Lower leg skin (tissue), 4 donors: ENCODE data around the gene DEPDC1B. TPM values are rescaled to one million over a fixed set of nuclear protein-coding genes. Genes with fewer than 3 reads are reported as not detected.
"Not testable (repeated sequence)": the region's sequence is repeated elsewhere in the genome, so short reads cannot be mapped to it uniquely, and the experiment has no call there.

Experiments used
- DNase-seq, 2 donors: peaks; one replicate each; pipeline ENCODE4 v3.0.0-alpha.2; 2019; ENCODE audit warnings: low spot score in 2 of 2
- H3K4me3 ChIP-seq: fragments of 200-600 bp; sonication (generic); 2 replicates; pipeline ENCODE4 v1.5.1; 2017; ENCODE audit warnings: mild to moderate bottlenecking, low read depth; ENCODE audit not compliant: poor library complexity, severe bottlenecking
- POLR2A ChIP-seq, 2 donors: fragments of 450-650 bp; IDR thresholded peaks; one replicate each; pipeline ENCODE4 v1.6.1; 2016 to 2017; ENCODE audit warnings: antibody characterized with exemption in 2 of 2, mild to moderate bottlenecking in 1 of 2, moderate library complexity in 1 of 2
- WGBS, 2 donors: methylation state at CpG; one replicate each; pipeline ENCODE4 v1.1.5; 2018; 5-methylcytosine and 5-hydroxymethylcytosine counted together
- intact Hi-C: fragments of 100-400 bp; cut with DNase I; formaldehyde crosslinking; loops from one replicate; pipeline ENCODE4 v1.15.0; 2023; ENCODE audit warnings: low total_unique reads
- total RNA-seq, 4 donors: library from RNA; depleted of rRNA; stranded (reverse); fragments of >200 nt; gene quantifications; one replicate each; pipeline ENCODE4 v1.1.0, GENCODE V29; 2016
- TF ChIP-seq, protein P1 (sequence below), 3 donors: fragments of 450-650 bp; IDR thresholded peaks; one replicate each; pipeline ENCODE4 v1.5.1; 2016; ENCODE audit warnings: antibody characterized with exemption in 3 of 3, mild to moderate bottlenecking in 3 of 3, moderate library complexity in 2 of 3

The DEPDC1B gene
- total RNA-seq, 4 donors from 2014 or later, result 0.13 to 2.9 (median 1.3) TPM

DNA sequence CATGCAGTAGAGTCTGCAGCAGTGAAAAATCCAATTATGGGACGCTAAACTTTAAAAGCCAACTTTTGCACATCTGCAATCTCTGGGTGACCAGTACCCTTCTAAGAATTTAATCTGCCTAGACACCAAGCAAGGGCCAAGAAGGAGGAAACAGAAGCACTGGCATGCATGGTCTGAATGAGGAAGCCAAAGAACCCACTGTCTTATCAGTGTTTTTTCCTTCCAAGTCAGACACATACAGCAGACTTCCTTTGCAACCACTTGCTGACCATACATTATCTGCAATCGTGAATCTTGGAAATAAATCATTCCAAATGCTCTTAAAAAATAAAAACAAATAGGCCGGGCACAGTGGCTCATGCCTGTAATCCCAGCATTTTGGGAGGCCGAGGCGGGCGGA is 65.9 kb downstream of the DEPDC1B start:
- 71 to 79% methylated on average over 6 of the region's 6 CpGs for WGBS, 2 donors
- no peak for TF ChIP-seq POLR2A (IDR thresholded peaks at IDR 0.05)
- TF ChIP-seq, protein P1, sequence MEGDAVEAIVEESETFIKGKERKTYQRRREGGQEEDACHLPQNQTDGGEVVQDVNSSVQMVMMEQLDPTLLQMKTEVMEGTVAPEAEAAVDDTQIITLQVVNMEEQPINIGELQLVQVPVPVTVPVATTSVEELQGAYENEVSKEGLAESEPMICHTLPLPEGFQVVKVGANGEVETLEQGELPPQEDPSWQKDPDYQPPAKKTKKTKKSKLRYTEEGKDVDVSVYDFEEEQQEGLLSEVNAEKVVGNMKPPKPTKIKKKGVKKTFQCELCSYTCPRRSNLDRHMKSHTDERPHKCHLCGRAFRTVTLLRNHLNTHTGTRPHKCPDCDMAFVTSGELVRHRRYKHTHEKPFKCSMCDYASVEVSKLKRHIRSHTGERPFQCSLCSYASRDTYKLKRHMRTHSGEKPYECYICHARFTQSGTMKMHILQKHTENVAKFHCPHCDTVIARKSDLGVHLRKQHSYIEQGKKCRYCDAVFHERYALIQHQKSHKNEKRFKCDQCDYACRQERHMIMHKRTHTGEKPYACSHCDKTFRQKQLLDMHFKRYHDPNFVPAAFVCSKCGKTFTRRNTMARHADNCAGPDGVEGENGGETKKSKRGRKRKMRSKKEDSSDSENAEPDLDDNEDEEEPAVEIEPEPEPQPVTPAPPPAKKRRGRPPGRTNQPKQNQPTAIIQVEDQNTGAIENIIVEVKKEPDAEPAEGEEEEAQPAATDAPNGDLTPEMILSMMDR (IDR thresholded peaks at IDR 0.05), result no peak

DNA sequence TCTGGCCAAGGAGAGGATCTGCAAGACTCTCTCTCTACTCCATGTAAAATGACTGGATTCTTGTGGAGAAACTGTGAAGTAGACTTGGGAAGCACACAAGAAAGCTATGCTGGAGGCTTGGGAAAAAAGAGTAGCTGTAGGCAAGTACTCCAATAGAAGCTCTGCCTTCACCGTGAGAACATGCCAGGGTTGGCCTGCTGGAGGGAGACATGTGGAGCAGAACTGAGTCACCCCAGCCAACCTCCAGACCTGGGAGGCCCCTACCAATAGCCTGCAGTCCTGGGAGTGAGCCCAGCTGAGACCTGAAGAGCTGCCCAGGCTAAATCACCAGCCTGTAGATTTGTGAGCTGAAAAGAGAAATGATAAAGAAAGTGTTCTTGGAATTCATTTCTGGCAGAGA is 66.6 kb downstream of the DEPDC1B start:
- intact Hi-C loops, result no loop called here
- no peak for TF ChIP-seq POLR2A (IDR thresholded peaks at IDR 0.05)
- TF ChIP-seq, protein P1 (IDR thresholded peaks at IDR 0.05), result no peak
- DNase-seq, result no peak
- WGBS, 2 donors, result 13 to 24% methylated on average over 1 of the region's 1 CpG
- no peak overlapping the region for H3K4me3 ChIP-seq

More for the DNA sequence above, 65.9 kb downstream of the DEPDC1B start:
- DNase-seq, result no peak
- H3K4me3 ChIP-seq, result no peak overlapping the region
- intact Hi-C loops, result no loop called here

DNA sequence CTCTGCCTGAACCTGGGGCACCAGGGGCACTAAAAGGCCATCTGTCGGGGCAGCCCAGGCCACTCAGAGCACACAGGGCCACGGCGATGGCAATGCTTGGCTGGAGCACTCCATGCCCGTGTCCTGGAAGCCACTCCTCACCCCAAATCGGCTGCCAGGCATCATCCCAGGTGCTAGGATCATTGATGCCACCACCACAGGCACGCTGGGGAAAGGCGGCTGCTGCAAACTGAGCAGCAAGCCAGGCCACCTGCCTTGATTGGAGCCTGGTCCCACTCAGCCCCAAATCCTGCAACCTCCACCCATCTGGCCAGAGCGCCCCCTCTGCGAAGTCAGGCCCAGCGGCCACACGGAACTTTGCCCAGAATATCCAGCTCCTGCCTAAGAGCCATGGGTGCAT is 67.8 kb downstream of the DEPDC1B start:
- no peak for DNase-seq

DNA sequence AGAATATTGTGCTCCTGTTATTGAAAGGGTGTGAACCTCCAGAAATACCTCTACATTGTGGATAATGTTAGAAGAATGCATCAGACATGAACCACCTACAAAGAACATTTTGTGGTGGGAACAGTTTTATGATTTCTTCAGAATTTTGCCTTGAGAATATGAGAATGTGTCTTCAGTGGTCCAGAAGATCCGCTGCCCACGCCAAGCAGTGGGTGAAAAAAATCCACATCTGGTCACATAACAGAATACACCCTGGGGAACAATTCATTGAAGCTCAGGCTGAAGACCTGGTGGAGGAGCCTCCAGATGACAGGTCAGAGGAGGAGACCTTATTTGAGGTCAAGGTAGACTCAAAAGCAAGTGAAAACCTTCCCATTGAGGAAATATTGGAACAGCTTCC is 69.1 kb downstream of the DEPDC1B start:
- intact Hi-C loops, result no loop called here
- DNase-seq, result no peak
- 89 to 98% methylated on average over 2 of the region's 2 CpGs for WGBS, 2 donors
- H3K4me3 ChIP-seq, result no peak overlapping the region
- TF ChIP-seq, protein P1 (IDR thresholded peaks at IDR 0.05), result no peak
- no peak for TF ChIP-seq POLR2A (IDR thresholded peaks at IDR 0.05)

More for the DNA sequence above, 67.8 kb downstream of the DEPDC1B start:
- H3K4me3 ChIP-seq, result no peak overlapping the region
- TF ChIP-seq POLR2A (IDR thresholded peaks at IDR 0.05), result no peak
- TF ChIP-seq, protein P1 (IDR thresholded peaks at IDR 0.05), result no peak
- intact Hi-C loops, result no loop called here
- 93 to 100% methylated on average over 3 to 7 of the region's 11 CpGs for WGBS, 2 donors

DNA sequence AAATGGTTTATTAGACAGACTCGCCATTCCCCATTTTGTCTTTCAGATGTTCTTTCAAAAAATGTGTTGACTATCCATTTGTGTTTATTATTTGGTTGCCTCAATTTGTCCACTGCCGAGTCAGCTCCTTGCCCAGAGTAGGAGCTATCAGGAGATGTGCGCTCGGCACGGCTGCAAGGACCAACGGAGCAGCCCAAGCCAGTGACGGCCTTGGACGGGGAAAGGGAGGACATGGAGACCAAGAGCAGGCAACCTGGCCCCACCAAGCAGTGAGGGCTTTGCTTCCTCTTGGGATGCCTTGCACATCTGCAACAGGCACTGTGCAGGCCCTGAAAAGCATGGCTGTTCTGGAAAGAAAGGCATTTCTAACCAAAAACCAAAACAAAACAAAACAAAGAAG is 69.8 kb downstream of the DEPDC1B start:
- DNase-seq, result no peak
- WGBS, 2 donors, result 98 to 99% methylated on average over 8 of the region's 8 CpGs
- no peak for TF ChIP-seq POLR2A (IDR thresholded peaks at IDR 0.05)
- TF ChIP-seq, protein P1 (IDR thresholded peaks at IDR 0.05), result no peak
- intact Hi-C loops, result no loop called here
- no peak overlapping the region for H3K4me3 ChIP-seq

DNA sequence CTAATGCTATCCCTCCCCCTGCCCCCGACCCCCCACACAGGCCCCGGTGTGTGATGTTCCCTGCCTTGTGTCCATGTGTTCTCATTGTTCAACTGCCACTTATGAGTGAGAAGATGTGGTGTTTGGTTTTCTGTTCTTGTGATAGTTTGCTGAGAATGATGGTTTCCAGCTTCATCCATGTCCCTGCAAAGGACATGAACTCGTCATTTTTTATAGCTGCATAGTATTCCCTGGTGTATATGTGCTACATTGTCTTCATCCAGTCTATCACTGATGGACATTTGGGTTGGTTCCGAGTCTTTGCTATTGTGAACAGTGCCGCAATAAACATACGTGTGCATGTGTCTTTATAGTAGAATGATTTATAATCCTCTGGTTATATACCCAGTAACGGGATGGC is 75.1 kb downstream of the DEPDC1B start:
- intact Hi-C loops, H3K4me3 ChIP-seq, DNase-seq: not testable (repeated sequence)
- 98% methylated on average over 7 of the region's 7 CpGs for WGBS, 2 donors

DNA sequence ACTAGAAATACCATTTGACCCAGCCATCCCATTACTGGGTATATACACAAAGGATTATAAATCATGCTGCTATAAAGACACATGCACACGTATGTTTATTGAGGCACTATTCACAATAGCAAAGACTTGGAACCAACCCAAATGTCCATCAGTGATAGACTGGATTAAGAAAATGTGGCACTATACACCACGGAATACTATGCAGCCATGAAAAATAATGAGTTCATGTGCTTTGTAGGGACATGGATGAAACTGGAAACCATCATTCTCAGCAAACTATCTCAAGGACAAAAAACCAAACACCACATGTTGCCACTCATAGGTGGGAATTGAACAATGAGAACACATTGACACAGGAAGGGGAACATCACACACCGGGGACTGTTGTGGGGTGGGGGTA is 79.2 kb downstream of the DEPDC1B start:
- H3K4me3 ChIP-seq, DNase-seq, intact Hi-C loops: not testable (repeated sequence)
- 94 to 97% methylated on average over 3 of the region's 3 CpGs for WGBS, 2 donors
